Limb (tissue), 2 donors: Measurements from ENCODE around the gene STAT3.
"Not testable (repeated sequence)": the region's sequence is repeated elsewhere in the genome, so short reads cannot be mapped to it uniquely, and the experiment has no call there.

Source experiments
- DNase-seq, 2 donors: peaks; one replicate each; pipeline ENCODE4 v3.0.0-alpha.2; 2016; ENCODE audit errors: extremely low spot score in 2 of 2

STAT3 gene

GRCh38 chr17:42281571-42282096 is 106.6 kb downstream of the STAT3 start:
- DNase-seq: no peak

GRCh38 chr17:42279776-42280630 is 108.2 kb downstream of the STAT3 start:
- DNase-seq: no peak

GRCh38 chr17:42277342-42277712 is 110.9 kb downstream of the STAT3 start:
- no peak for DNase-seq

- peak in 1 of 2 donors; percentile 70 for DNase-seq
Measured at GRCh38 chr17:42276609-42277341, 111.5 kb downstream of the STAT3 start.

GRCh38 chr17:42276359-42276608 is 112.0 kb downstream of the STAT3 start, which contains the start of gene STAT5B:
Gene STAT5B, minus strand, starts transcription at chr17:42276391. Its CDS starts 44,264 bp downstream, at chr17:42232127.
- peak in 1 of 2 donors; percentile 79 for DNase-seq

- DNase-seq: peak in 1 of 2 donors; percentile 85
Measured at GRCh38 chr17:42275527-42276358, 112.5 kb downstream of the STAT3 start.

- DNase-seq: no peak
Measured at GRCh38 chr17:42274812-42275526, 113.3 kb downstream of the STAT3 start.

- DNase-seq: no peak
Measured at GRCh38 chr17:42274253-42274542, 114.0 kb downstream of the STAT3 start.

- no peak for DNase-seq
Measured at GRCh38 chr17:42273474-42274252, 114.6 kb downstream of the STAT3 start.

- DNase-seq: no peak
Measured at GRCh38 chr17:42272162-42272907, 115.9 kb downstream of the STAT3 start.

- no peak for DNase-seq
Measured at GRCh38 chr17:42271779-42272035, 116.5 kb downstream of the STAT3 start.

- DNase-seq: no peak
Measured at GRCh38 chr17:42271006-42271778, 117.0 kb downstream of the STAT3 start.

- no peak for DNase-seq
Measured at GRCh38 chr17:42270596-42270995, 117.6 kb downstream of the STAT3 start.

- no peak for DNase-seq
Measured at GRCh38 chr17:42270170-42270535, 118.1 kb downstream of the STAT3 start.

GRCh38 chr17:42268236-42268635 is 120.0 kb downstream of the STAT3 start:
- DNase-seq: no peak

GRCh38 chr17:42266918-42267766 is 121.1 kb downstream of the STAT3 start:
- no peak for DNase-seq

GRCh38 chr17:42266462-42266861 is 121.8 kb downstream of the STAT3 start:
- DNase-seq: no peak

- not testable (repeated sequence) for DNase-seq
Measured at GRCh38 chr17:42264366-42264765, 123.9 kb downstream of the STAT3 start.
